Panc1 (cell line): ENCODE results near the gene RAP2A. TPM values are rescaled to one million over a fixed set of nuclear protein-coding genes. Genes with fewer than 3 reads are reported as not detected.

Experiments used
- ATAC-seq: fragments of 200-7000 bp; cut with Tn5 transposase; 2 replicates; pipeline ENCODE4 v1.9.1; 2020; ENCODE audit warnings: mild to moderate bottlenecking, moderate library complexity
- Bru-seq: library from RNA; stranded (reverse); fragments of 400-500 nt; gene quantifications from one replicate; lab custom pipeline; 2021; lab: Mats Ljungman, UMichigan
- BruChase-seq, 2 experiments: library from RNA; stranded (reverse); fragments of 400-500 nt; gene quantifications; one replicate each; lab custom pipeline; 2021; lab: Mats Ljungman, UMichigan
- BruUV-seq: library from RNA; stranded (reverse); fragments of 400-500 nt; replicated peaks from 2 replicates; lab custom pipeline; 2021; lab: Mats Ljungman, UMichigan
- CTCF ChIA-PET: fragments of 300-600 bp; sonication (Branson Sonifier 250); formaldehyde crosslinking; loops from one replicate; lab custom pipeline; 2022; ENCODE audit warnings: antibody characterized with exemption; lab: Charles Lee
- POLR2A ChIA-PET: fragments of 300-600 bp; sonication (Branson Sonifier 250); formaldehyde crosslinking; loops from one replicate; lab custom pipeline; 2022; ENCODE audit warnings: antibody characterized with exemption; lab: Charles Lee
- DNase-seq: peaks from one replicate; pipeline ENCODE4 v3.0.0-alpha.2; 2010; ENCODE audit warnings: low read depth, low spot score
- H3K27ac ChIP-seq: 2 replicates; pipeline ENCODE4 v1.5.1; 2011; ENCODE audit warnings: mild to moderate bottlenecking, low read length, inconsistent platforms
- H3K27me3 ChIP-seq: fragments of 200-500 bp; sonication (Bioruptor generic); 2 replicates; pipeline ENCODE4 v1.6.0; 2014; ENCODE audit warnings: low read length, inconsistent platforms; ENCODE audit not compliant: control insufficient read depth, insufficient read depth
- H3K36me3 ChIP-seq: fragments of 200-500 bp; sonication (Bioruptor generic); 2 replicates; pipeline ENCODE4 v1.5.1; 2014; ENCODE audit warnings: inconsistent platforms, mild to moderate bottlenecking, low read length, moderate library complexity; ENCODE audit not compliant: control insufficient read depth, insufficient read depth
- H3K4me1 ChIP-seq: 2 replicates; pipeline ENCODE4 v1.5.1; 2011; ENCODE audit warnings: inconsistent platforms, mild to moderate bottlenecking, low read length, moderate library complexity; ENCODE audit not compliant: control insufficient read depth, insufficient read depth
- H3K4me3 ChIP-seq, 2 experiments: 2 replicates each; pipeline ENCODE4 v1.5.1; 2011 to 2012; ENCODE audit warnings: low read depth in 2 of 2, low read length in 2 of 2, mild to moderate bottlenecking in 2 of 2, inconsistent platforms in 1 of 2, moderate library complexity in 1 of 2
- H3K9me3 ChIP-seq: fragments of 200-500 bp; sonication (Bioruptor generic); 2 replicates; pipeline ENCODE4 v1.5.1; 2014; ENCODE audit warnings: low read depth, mild to moderate bottlenecking, inconsistent platforms, low read length, moderate library complexity; ENCODE audit not compliant: control insufficient read depth, insufficient read depth
- POLR2AphosphoS5 ChIP-seq: IDR thresholded peaks from 2 replicates; pipeline ENCODE4 v1.6.1; 2012; ENCODE audit warnings: mild to moderate bottlenecking, low read depth, low read length, moderate library complexity
- SIN3A ChIP-seq: IDR thresholded peaks from 2 replicates; pipeline ENCODE4 v1.6.1; 2012; ENCODE audit warnings: low read depth, mild to moderate bottlenecking, low read length, moderate library complexity, borderline replicate concordance; ENCODE audit not compliant: insufficient read depth
- TCF7L2 ChIP-seq: IDR thresholded peaks from 2 replicates; pipeline ENCODE4 v1.6.1; 2011; ENCODE audit warnings: mild to moderate bottlenecking, low read depth, low read length, inconsistent platforms
- in situ Hi-C: cut with HindIII; loops from 2 replicates; pipeline ENCODE4 v1.10.0; 2016; ENCODE audit warnings: low sequenced_read_pairs, low pct_unique_long_range_greater_than_20kb
- intact Hi-C: fragments of 100-400 bp; cut with micrococcal nuclease; formaldehyde crosslinking; loops from one replicate; pipeline ENCODE4 v1.10.0; 2022; ENCODE audit not compliant: unreplicated experiment
- long read RNA-seq: library from polyadenylated mRNA; unstranded; transcript quantifications from one replicate; pipeline ENCODE4 v2.0.0, GENCODE V29; 2021; ENCODE audit not compliant: unreplicated experiment
- polyA plus RNA-seq: library from polyadenylated mRNA; unstranded; fragments of >200 nt; gene quantifications from one replicate; pipeline ENCODE4 v1.2.1, GENCODE V29; 2012; ENCODE audit warnings: missing spikeins; ENCODE audit not compliant: insufficient read length
- total RNA-seq: library from RNA; stranded (reverse); gene quantifications from one replicate; pipeline ENCODE4 v1.2.1, GENCODE V29; 2021; ENCODE audit not compliant: unreplicated experiment
- TF ChIP-seq, protein P1 (sequence below), 2 experiments: IDR thresholded peaks; 2 replicates each; pipeline ENCODE4 v1.6.1; 2011 to 2012; ENCODE audit warnings: low read depth in 2 of 2, control low read depth in 1 of 2, low read length in 1 of 2, mild to moderate bottlenecking in 1 of 2, moderate library complexity in 1 of 2; ENCODE audit not compliant: insufficient read depth in 1 of 2
- TF ChIP-seq, protein P2 (sequence below): fragments of 450-650 bp; IDR thresholded peaks from 2 replicates; pipeline ENCODE4 v1.5.1; 2017; ENCODE audit warnings: mild to moderate bottlenecking

The RAP2A gene
- 44.3 TPM for total RNA-seq
- 28.6 TPM for polyA plus RNA-seq
- percentile 85 among the genes with signal in this experiment for Bru-seq, nascent RNA
- percentile 85 among the genes with signal in this experiment for BruChase-seq, experiment 1, labeled RNA remaining after a 2-hour chase
- percentile 93 among the genes with signal in this experiment for BruChase-seq, experiment 2, labeled RNA remaining after a 6-hour chase
- long read RNA-seq, full-length matches to known transcripts: 84 of 98 reads
- long read RNA-seq, partial matches to known transcripts: 12 of 98 reads
- long read RNA-seq, other reads (novel, unspliced or antisense): 2 of 98 reads

DNA sequence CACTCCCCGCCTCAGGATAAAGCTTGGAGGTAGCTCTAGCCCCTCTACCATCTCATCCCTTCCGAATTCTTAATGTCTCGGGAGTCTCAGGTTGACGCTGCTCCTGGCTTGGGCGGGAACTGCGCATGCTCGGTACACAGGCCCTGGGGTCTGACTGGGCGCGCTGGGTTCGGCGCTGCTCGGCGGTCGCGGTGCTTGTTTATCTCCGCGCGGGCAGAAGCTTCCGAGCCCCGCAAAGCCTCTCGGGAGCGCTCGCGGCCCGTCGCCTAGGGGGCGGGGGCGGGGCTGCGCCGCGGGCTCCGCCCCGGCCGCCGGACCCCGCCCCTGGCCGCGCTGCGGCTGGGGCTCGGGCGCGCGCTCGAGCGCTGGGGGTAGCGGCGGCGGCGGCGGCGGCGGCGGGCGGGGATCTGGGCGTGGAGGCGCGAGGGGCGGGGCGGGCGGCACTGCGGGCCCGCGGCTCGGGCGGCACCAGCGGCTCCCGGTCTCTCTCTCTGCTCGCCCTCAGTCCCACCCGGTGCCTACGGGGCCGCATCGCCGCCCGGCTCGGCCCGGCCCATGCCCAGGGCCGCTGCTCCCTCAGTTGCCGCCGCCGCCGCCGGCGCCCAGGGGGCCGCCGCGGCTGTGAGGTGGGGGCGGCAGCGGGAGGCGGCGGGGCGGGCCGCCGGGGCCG lies at the start of gene RAP2A:
TSS of gene RAP2A (plus strand) at position 443 of the 670 bp plus-strand sequence. CDS start 302 bp downstream, outside the sequence.
- peak within 1 kb of the TSS; percentile 89 to 92 for H3K4me3 ChIP-seq
- CTCF ChIA-PET: interaction anchor here (0.8 kb wide), 1 partner anchor 90 kb away, joined by 4 read pairs; no protein-coding TSS in a partner anchor
- H3K27me3 ChIP-seq: no peaks in the 10 kb centered on the region
- no peaks in the 10 kb centered on the region for H3K36me3 ChIP-seq
- peak within 1 kb of the TSS; percentile 89 for H3K27ac ChIP-seq
- DNase-seq (no peak), ATAC-seq (peak; percentile 79)
- BruUV-seq: no TSS peak
- POLR2A ChIA-PET: interaction anchor here (0.6 kb wide), 1 partner anchor 209 kb away, joined by 11 read pairs; no protein-coding TSS in a partner anchor
- no peaks in the 10 kb centered on the region for H3K9me3 ChIP-seq
- H3K4me1 ChIP-seq: peaks cover 23% of the 10 kb centered on the region; the same call in 1 of the 2 replicates
- no peak for TF ChIP-seq TCF7L2
- TF ChIP-seq, protein P1, sequence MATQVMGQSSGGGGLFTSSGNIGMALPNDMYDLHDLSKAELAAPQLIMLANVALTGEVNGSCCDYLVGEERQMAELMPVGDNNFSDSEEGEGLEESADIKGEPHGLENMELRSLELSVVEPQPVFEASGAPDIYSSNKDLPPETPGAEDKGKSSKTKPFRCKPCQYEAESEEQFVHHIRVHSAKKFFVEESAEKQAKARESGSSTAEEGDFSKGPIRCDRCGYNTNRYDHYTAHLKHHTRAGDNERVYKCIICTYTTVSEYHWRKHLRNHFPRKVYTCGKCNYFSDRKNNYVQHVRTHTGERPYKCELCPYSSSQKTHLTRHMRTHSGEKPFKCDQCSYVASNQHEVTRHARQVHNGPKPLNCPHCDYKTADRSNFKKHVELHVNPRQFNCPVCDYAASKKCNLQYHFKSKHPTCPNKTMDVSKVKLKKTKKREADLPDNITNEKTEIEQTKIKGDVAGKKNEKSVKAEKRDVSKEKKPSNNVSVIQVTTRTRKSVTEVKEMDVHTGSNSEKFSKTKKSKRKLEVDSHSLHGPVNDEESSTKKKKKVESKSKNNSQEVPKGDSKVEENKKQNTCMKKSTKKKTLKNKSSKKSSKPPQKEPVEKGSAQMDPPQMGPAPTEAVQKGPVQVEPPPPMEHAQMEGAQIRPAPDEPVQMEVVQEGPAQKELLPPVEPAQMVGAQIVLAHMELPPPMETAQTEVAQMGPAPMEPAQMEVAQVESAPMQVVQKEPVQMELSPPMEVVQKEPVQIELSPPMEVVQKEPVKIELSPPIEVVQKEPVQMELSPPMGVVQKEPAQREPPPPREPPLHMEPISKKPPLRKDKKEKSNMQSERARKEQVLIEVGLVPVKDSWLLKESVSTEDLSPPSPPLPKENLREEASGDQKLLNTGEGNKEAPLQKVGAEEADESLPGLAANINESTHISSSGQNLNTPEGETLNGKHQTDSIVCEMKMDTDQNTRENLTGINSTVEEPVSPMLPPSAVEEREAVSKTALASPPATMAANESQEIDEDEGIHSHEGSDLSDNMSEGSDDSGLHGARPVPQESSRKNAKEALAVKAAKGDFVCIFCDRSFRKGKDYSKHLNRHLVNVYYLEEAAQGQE (IDR thresholded peaks at IDR 0.05; ENCODE audit: insufficient read depth in 1 of 2, low read depth in 2 of 2, low read length in 1 of 2): no peak
- no peak; the same call in 1 of the 2 replicates for TF ChIP-seq POLR2AphosphoS5
- TF ChIP-seq, protein P2, sequence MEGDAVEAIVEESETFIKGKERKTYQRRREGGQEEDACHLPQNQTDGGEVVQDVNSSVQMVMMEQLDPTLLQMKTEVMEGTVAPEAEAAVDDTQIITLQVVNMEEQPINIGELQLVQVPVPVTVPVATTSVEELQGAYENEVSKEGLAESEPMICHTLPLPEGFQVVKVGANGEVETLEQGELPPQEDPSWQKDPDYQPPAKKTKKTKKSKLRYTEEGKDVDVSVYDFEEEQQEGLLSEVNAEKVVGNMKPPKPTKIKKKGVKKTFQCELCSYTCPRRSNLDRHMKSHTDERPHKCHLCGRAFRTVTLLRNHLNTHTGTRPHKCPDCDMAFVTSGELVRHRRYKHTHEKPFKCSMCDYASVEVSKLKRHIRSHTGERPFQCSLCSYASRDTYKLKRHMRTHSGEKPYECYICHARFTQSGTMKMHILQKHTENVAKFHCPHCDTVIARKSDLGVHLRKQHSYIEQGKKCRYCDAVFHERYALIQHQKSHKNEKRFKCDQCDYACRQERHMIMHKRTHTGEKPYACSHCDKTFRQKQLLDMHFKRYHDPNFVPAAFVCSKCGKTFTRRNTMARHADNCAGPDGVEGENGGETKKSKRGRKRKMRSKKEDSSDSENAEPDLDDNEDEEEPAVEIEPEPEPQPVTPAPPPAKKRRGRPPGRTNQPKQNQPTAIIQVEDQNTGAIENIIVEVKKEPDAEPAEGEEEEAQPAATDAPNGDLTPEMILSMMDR: no peak
- TF ChIP-seq SIN3A: no peak
- intact Hi-C loops: no loop called here
- in situ Hi-C loops: no loop called here

- POLR2A ChIA-PET: no interaction called here
- intact Hi-C loops: no loop called here
- TF ChIP-seq SIN3A (no peak), POLR2AphosphoS5 (no peak)
- TF ChIP-seq, protein P2: no peak
Measured at GRCh38 chr13:97384371-97384770, 49.6 kb upstream of the RAP2A start.

More at GRCh38 chr13:97384371-97384770, 49.6 kb upstream of the RAP2A start:
- no peaks in the 10 kb centered on the region for H3K27me3 ChIP-seq
- in situ Hi-C loops: no loop called here
- H3K4me3 ChIP-seq: no peak overlapping the region
- H3K27ac ChIP-seq: no peak overlapping the region
- no TSS peak for BruUV-seq
- peaks cover 13% of the 10 kb centered on the region; the same call in 1 of the 2 replicates for H3K36me3 ChIP-seq
- peaks cover 5% of the 10 kb centered on the region; the same call in 1 of the 2 replicates for H3K4me1 ChIP-seq
- ATAC-seq (no peak), DNase-seq (no peak)
- CTCF ChIA-PET: no interaction called here
- no peaks in the 10 kb centered on the region for H3K9me3 ChIP-seq
